DOHH2 (cell line): ENCODE data around the gene UBR3.
A peak's percentile ranks its signal among the peaks of the same experiment; 100 is the strongest.

Experiments used
- H3F3A ChIP-seq: fragments of 200-600 bp; sonication (generic), shearing (Covaris generic); 2 replicates; pipeline ENCODE4 v1.6.0; 2016; ENCODE audit warnings: antibody characterized with exemption, mild to moderate bottlenecking; ENCODE audit not compliant: control insufficient read depth, insufficient read depth
- H3K27ac ChIP-seq: fragments of 200-600 bp; sonication (generic); 2 replicates; pipeline ENCODE4 v1.5.1; 2014; ENCODE audit warnings: low read depth, mild to moderate bottlenecking, low read length, moderate library complexity
- H3K27me3 ChIP-seq: fragments of 200-600 bp; sonication (generic); 2 replicates; pipeline ENCODE4 v1.6.1; 2014; ENCODE audit warnings: mild to moderate bottlenecking, low read length, mixed read lengths; ENCODE audit not compliant: control insufficient read depth
- H3K36me3 ChIP-seq: fragments of 200-600 bp; sonication (generic); 2 replicates; pipeline ENCODE4 v1.6.1; 2014; ENCODE audit warnings: mild to moderate bottlenecking, low read length, moderate library complexity, mixed read lengths; ENCODE audit not compliant: control insufficient read depth
- H3K4me1 ChIP-seq: fragments of 200-600 bp; sonication (generic); 2 replicates; pipeline ENCODE4 v1.6.1; 2014; ENCODE audit warnings: mild to moderate bottlenecking, low read length, mixed read lengths; ENCODE audit not compliant: control insufficient read depth
- H3K4me2 ChIP-seq: fragments of 200-600 bp; sonication (generic); 2 replicates; pipeline ENCODE4 v1.6.0; 2014; ENCODE audit warnings: mild to moderate bottlenecking, low read length, moderate library complexity
- H3K4me3 ChIP-seq: fragments of 200-600 bp; sonication (generic); 2 replicates; pipeline ENCODE4 v1.5.1; 2014; ENCODE audit warnings: mild to moderate bottlenecking, low read length, mixed read lengths
- H3K79me2 ChIP-seq: fragments of 200-600 bp; sonication (generic); 2 replicates; pipeline ENCODE4 v1.6.1; 2014; ENCODE audit warnings: mild to moderate bottlenecking, low read length, mixed read lengths; ENCODE audit not compliant: control insufficient read depth
- H3K9me2 ChIP-seq: fragments of 200-600 bp; sonication (generic); replicated peaks from 2 replicates; pipeline ENCODE4 v1.6.1; 2014; ENCODE audit warnings: mild to moderate bottlenecking, low read length, mixed read lengths; ENCODE audit not compliant: control insufficient read depth
- H3K9me3 ChIP-seq: fragments of 200-600 bp; sonication (generic); 2 replicates; pipeline ENCODE4 v1.6.1; 2014; ENCODE audit warnings: antibody characterized with exemption, low read length, mixed read lengths; ENCODE audit not compliant: control insufficient read depth, insufficient read depth
- H4K20me1 ChIP-seq: fragments of 200-600 bp; sonication (generic); 2 replicates; pipeline ENCODE4 v1.6.0; 2014; ENCODE audit warnings: low read depth, mild to moderate bottlenecking, antibody characterized with exemption, low read length, moderate library complexity; ENCODE audit not compliant: control insufficient read depth, insufficient read depth
- EZH2phosphoT487 ChIP-seq: fragments of 200-600 bp; sonication (generic); IDR thresholded peaks from 2 replicates; pipeline ENCODE4 v1.6.1; 2017; ENCODE audit warnings: borderline replicate concordance, mild to moderate bottlenecking, antibody characterized with exemption, low read length, moderate library complexity, mixed read lengths
- TF ChIP-seq, protein P1 (sequence below): fragments of 200-600 bp; sonication (generic); IDR thresholded peaks from one replicate; pipeline ENCODE4 v1.5.1; 2014; ENCODE audit warnings: antibody characterized with exemption, mild to moderate bottlenecking, low read depth, low read length; ENCODE audit not compliant: poor library complexity, severe bottlenecking

Gene UBR3

DNA sequence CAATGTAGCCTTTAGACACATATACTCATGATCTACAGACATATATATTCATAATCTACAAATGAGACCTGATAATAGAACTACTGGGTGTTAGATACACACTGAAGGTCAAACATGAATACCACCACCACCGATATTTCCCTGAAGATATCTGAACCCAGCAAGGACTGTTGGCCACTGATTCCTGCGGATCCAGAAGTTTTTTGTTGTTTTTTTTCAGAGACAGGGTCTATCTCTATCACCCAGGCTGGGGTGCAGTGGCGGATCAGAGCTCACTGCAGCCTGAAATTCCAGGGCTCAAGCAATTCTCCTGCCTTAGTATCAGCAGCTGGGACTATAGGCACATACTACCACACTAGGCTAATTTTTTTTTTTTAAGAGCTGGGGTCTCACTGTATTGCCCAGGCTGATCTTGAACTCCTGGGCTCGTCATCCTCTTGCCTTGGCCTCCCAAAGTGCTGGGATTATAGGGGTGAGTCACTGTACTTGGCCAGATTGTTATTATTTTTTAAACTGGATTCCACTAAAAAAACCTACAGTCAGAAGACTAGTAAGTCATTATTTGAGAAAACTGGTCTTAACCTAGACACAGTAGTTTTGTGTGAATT is 4.4 kb upstream of the UBR3 start:
- peaks cover 54% of the 10 kb centered on the region for H3K36me3 ChIP-seq
- 0 out of 2 replicates have a peak, but pooled peaks cover under 1% of the 10 kb centered on the region for H4K20me1 ChIP-seq
- TF ChIP-seq, protein P1, sequence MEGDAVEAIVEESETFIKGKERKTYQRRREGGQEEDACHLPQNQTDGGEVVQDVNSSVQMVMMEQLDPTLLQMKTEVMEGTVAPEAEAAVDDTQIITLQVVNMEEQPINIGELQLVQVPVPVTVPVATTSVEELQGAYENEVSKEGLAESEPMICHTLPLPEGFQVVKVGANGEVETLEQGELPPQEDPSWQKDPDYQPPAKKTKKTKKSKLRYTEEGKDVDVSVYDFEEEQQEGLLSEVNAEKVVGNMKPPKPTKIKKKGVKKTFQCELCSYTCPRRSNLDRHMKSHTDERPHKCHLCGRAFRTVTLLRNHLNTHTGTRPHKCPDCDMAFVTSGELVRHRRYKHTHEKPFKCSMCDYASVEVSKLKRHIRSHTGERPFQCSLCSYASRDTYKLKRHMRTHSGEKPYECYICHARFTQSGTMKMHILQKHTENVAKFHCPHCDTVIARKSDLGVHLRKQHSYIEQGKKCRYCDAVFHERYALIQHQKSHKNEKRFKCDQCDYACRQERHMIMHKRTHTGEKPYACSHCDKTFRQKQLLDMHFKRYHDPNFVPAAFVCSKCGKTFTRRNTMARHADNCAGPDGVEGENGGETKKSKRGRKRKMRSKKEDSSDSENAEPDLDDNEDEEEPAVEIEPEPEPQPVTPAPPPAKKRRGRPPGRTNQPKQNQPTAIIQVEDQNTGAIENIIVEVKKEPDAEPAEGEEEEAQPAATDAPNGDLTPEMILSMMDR: no peak
- TF ChIP-seq EZH2phosphoT487: no peak
- peaks cover 24% of the 10 kb centered on the region for H3K4me1 ChIP-seq
- H3K79me2 ChIP-seq: peaks cover 55% of the 10 kb centered on the region
- peaks cover 14% of the 10 kb centered on the region for H3F3A ChIP-seq
- H3K9me3 ChIP-seq: no peaks in the 10 kb centered on the region
- H3K4me2 ChIP-seq: peak overlapping the region; percentile 99
- H3K27me3 ChIP-seq: no peaks in the 10 kb centered on the region
- no peaks in the 10 kb centered on the region for H3K9me2 ChIP-seq
- peak overlapping the region; percentile 90 for H3K4me3 ChIP-seq
- H3K27ac ChIP-seq: no peak overlapping the region

DNA sequence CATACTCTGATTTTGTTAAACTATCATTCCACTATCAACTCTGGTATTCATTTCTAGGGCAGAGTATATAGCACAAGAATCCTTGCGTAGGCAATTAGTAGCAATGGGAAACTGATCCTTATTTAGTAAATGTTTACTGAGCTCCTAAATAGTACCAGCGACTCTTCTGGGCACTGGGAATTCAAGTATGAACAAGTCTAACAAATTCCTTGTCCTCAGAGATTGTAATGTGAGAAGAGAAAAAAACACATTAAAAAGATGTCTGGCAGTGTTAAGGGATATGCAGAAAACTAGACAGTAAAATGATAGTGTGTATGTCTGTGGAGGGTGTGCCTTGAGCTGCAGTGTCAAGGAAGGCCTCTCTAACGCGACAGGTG is 3.3 kb upstream of the UBR3 start:
- peak overlapping the region; percentile 99 for H3K4me2 ChIP-seq
- no peaks in the 10 kb centered on the region for H3K9me2 ChIP-seq
- peaks cover 33% of the 10 kb centered on the region for H3K4me1 ChIP-seq
- TF ChIP-seq, protein P1: no peak
- TF ChIP-seq EZH2phosphoT487: no peak
- H3K27me3 ChIP-seq: no peaks in the 10 kb centered on the region
- H4K20me1 ChIP-seq: peaks cover 12% of the 10 kb centered on the region
- peaks cover 14% of the 10 kb centered on the region for H3F3A ChIP-seq
- H3K27ac ChIP-seq: peak overlapping the region; percentile 44; the same call in 1 of the 2 replicates
- peaks cover 43% of the 10 kb centered on the region for H3K36me3 ChIP-seq
- H3K79me2 ChIP-seq: peaks cover 62% of the 10 kb centered on the region
- no peaks in the 10 kb centered on the region for H3K9me3 ChIP-seq
- peak overlapping the region; percentile 90 for H3K4me3 ChIP-seq

DNA sequence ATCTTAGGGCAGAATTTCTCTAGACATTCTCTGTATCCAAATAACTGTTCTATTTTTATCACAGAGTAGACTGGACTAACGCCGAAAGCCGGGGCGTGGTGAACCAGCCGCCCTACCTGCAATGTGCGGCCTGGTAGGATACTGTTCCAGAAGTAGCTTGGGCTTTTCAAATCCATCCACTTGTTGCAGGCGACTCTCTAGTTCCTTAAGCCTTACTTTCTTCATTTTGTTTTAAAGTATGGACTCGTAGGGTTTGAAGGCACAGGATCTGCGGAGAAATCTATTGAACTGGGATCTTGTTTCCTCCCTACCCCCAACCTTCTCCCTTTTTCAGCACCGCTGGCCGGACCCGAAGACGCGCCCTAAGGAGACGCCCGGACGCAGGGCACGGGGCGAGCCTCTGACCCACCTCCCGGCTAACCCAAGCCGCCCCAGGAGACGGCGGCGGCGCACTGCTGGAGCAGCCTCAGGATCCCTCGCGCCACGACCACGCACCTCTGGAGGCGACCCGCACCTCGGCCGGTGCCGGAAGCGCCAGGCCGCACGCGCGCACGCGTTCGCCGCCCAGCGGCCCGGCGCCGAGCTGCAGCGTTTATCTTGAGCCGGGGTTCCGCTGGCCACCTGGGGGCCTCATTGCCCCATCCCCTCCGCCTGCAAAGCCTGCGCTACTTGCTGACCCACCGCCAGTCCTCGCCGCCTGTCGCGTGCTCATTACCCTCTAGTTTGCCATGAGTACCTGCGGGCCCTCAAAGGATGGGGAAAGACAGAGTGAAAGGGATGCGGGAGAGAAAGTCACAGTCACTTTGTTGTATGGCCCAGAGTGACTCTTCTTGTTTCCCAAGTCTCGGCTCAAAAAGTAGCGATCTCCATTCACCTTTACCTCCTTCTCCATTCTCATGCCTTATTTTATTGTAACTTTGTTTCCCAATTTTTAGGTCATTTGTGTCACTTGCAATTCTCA is 2.6 kb upstream of the UBR3 start, which contains the start of gene METTL5:
Gene METTL5 (minus strand): TSS at position 533 of the 961 bp plus-strand sequence. CDS start 308 bp downstream, at position 225.
- Histone ChIP-seq H3K4me3 (peak within 1 kb of the TSS; percentile 90), H3K27ac (peak within 1 kb of the TSS; percentile 44), H3K4me2 (peak within 1 kb of the TSS; percentile 99), H4K20me1 (peaks cover 14% of the 10 kb centered on the region), H3K36me3 (peaks cover 38% of the 10 kb centered on the region), H3K79me2 (peaks cover 68% of the 10 kb centered on the region), H3K4me1 (peaks cover 35% of the 10 kb centered on the region), H3K9me2 (no peaks in the 10 kb centered on the region), H3K27me3 (no peaks in the 10 kb centered on the region), H3F3A (peaks cover 12% of the 10 kb centered on the region), H3K9me3 (no peaks in the 10 kb centered on the region)
- TF ChIP-seq, protein P1: peak; percentile 97
- TF ChIP-seq EZH2phosphoT487: no peak
